HG03521 (cell line): ENCODE data around the gene FOXJ2.
"Not testable (repeated sequence)": the region's sequence is repeated elsewhere in the genome, so short reads cannot be mapped to it uniquely, and the experiment has no call there.

Experiments used
- ATAC-seq: cut with Tn5 transposase; IDR thresholded peaks from one replicate; pipeline ENCODE4 v1.9.1; 2021; ENCODE audit warnings: mild to moderate bottlenecking, moderate library complexity; ENCODE audit not compliant: unreplicated experiment

Gene FOXJ2

DNA sequence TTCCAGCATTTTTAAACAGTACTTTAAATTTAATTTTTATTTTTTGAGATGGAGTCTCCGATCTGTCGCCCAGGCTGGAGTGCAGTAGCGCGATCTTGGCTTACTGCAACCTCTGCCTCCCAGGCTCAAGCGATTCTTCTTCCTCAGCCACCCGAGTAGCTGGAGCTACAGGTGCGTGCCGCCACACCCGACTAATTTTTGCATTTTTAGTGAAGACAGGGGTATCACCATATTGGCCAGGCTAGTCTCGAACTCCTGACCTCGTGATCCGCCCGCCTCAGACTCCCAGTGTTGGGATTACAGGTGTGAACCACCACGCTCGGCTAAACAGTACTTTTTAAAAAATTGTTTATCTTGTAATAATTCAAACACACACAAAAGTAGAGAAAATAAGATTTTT is 4.2 kb upstream of the FOXJ2 start:
- ATAC-seq, result no peak

DNA sequence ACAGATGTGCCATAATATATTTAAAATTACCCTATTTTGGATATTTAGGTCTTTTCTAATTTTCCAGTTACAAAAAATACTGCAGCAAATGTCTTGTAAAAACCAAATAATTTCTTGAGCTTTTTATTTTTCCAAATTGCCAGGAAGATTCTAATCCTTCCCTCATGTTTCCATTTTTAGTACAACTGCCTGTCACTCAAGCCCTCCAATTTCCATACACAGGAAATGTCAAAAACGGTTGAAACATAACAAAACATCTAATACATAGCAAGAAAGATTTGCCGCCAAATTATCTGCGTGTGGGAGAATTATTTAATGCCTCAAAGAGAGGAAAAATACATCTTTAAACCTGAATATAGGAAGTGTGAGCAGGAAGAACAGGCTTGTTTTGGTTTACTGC is 2.3 kb upstream of the FOXJ2 start:
- ATAC-seq, result no peak

DNA sequence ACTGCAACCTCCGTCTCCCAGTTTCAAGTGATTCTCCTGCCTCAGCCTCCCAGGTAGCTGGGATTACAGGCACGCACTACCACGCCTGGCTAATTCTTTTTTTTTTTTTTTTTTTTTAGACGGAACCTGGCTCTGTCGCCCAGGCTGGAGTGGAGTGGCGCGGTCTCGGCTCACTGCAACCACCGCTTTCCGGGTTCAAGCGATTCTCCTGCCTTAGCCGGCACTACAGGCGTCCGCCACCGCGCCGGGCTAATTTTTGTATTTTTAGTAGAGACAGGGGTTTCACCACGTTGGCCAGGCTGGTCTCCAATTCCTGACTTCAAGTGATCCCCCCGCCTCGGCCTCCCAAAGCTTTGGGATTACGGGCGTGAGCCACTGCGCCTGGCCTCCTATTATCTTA is 1.5 kb upstream of the FOXJ2 start:
- not testable (repeated sequence) for ATAC-seq

DNA sequence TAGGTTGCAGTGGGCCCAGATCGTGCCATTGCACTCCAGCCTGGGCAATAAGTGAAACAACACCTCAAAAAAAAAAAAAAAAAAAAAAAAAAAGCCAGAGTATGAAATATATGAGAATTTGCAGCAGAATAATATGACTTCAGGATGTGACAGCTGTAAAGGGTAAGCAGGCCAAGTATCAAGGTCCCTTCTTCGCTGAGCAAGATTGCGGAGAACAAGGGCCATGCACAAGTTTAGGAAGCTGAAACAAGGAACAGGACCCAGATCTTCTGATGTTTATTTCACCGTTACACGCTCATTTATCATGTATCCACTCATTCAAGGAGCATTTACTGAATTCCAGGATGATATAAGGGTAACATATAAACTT is 659 bp upstream of the FOXJ2 start:
- no peak for ATAC-seq

DNA sequence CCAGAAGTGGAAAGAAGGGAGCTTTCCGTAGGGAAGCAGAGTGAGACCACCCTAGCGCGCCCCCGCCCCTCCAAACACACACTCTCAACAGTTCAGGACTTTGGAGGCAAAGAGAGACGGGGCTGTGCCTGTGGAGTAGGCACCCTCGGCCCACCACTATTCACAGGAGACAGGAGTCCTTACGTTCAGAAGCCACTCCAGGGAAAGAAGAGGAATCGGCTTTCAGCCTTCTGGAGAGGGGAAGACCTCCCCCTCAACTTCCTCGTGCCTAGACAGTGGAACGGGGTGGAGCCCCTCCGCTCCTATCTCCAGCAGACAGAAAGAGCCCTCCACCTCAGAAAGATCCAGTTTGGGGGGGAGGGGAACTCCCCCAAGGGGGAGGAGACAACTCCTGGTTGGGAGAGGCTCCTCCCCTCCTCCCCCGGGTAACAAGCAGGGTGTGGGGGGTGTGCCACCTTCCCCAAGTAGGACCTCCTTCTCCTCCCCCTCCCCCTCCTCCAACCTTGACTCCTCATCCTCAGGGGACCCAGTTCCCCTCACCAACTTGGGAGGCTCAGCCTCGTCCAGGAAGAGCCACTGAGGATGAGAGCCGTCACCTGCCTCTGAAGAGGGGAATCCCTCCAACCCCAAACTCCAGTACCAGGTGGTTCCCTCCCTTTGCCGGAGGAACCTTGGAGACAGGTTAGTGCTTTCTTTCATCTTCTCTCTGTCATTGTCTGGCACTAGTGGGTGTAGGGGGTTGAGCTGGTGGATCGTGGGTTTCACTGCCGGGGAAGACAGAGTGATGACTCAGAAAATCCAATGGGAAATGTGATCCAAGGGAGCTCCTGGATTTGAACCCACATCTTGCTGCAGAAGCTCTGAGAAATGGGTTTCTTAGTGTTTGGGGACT is 883 bp downstream of the FOXJ2 start:
- ATAC-seq, result peak; percentile 14

DNA sequence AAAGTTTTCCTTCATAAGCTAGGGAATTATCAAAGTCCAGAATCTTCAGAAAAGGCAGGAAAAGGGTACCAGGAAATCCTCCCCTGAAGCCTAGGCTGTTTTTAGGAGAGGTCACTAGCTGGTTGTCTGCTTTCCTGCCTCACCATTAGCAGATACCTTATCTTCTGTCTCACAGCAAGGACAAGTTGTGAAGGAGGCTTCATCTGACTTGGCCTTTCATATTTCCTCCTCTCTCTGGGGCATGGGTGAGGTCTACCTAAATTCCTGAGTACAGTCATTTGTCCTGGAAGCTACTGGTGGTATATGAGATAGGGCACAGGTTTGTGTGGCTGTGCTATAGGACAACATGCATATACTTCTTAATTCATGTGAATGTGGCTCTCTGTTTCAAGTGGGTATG is 2.3 kb downstream of the FOXJ2 start:
- no peak for ATAC-seq

DNA sequence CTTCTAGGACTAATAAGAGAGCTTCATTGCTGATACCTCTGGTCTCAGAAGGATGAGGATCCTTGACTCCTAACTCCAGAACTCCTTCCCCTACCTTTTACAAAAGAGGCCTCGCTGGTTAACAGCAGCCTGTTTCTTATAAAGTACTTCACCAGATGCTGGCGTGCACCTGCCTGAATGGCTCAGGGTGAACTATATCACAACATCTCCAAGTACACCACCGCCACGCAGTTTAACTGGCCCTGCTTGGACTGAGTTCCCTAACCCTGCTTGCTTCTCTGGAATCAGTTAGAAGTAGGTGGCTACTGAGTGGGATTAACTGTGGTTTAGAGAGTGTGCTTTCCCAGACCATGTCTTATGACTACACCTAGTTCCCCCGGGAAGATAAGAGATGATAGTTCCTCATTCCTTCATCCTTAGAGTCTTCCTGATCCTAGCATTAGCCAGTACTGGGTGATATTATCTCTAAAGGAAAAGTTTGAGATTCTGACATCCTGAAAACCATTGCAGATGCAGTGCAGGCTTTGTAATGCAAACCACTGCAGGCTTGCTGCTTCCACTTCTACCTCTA is 3.0 kb downstream of the FOXJ2 start:
- ATAC-seq, result no peak

DNA sequence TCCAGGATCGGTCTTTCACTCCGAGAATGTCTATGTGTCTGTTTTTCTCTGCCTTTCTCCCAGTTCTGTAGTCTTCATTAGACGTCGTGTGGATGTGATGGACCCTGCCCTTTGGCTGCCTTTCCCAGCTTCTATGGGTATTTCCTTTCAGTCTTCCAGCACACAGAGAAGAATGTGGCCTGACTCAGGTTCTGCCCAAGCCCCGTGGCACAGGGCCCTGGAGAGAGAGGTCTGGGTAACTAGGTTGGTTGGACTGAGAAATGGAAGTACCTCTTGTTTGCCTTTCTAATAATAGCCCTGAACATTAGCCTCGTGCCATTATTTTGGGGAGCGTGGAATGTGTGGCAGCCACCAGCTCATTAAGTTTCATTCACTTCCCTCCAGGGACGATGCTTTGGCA is 3.8 kb downstream of the FOXJ2 start:
- ATAC-seq, result no peak

DNA sequence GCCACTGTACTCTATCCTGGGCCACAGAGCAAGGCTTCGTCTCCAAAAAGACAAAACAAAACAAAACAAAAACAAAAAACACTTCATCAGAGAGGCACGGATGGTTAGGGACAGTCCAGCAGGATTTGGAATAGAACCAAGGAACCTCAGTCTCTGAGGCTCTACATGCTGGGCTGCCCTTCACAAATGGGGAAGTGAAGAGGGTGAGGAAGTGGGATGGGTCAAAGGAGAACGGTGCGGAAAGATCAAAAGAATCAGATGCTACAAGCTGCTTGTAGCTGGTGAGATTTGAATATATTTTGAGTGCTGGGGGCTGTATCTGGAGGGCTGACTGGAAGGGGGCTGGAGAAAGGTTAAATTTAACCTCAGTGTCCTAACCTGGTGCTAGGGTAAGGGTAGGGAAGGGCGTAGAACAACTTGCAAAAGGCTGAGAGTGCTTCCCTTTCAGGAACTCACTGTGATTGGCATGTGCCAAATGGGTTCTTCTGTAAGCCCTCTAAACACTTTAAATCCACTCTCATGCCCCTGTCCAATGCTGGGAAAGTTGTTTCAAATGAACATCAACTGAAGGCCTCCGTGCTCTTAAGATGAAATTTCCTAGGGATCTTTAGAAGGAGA is 4.6 kb downstream of the FOXJ2 start:
- ATAC-seq, result no peak

DNA sequence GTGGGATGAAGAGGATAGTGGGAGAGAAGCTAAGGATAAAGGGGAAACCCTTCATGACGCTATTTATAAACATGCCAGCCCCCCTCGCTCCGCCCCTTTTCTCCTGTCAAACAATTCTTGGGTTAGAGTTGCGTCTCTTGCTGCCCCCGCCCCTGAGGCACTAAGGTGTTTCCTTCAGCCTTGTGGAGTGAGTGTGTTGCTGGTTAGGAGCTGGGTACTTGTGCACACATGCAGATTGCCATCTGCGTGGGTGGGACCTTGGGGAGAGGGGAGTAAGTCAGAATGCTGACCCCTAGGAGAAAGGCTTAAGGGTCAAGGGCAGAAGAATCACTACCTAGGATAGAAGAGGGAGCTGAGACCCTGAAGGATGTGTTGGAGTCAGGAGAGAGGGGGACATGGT is 5.4 kb downstream of the FOXJ2 start:
- ATAC-seq, result no peak

DNA sequence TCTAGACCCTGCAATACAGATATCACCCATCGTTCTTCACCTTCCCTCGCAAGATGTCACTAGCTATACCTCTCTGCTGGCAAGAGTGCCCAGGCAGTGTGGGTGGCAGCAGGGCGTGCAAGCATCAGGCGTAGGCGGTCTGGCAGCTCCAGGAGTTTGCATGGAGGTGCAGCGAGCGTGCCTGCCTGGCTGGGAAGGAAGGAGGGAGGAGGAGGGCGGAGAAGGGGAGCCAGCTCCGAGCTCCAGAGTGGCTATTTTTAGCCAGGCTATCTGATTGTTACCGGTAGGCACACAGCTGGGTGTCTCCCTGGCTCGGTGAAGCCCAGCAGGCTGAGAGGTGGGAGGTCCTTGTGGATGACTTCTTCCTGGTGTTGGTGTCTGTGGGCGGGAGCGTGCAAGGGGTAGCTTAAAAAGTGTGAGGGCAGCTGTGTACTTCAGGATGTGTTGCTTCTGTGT is 6.2 kb downstream of the FOXJ2 start:
- ATAC-seq, result no peak

DNA sequence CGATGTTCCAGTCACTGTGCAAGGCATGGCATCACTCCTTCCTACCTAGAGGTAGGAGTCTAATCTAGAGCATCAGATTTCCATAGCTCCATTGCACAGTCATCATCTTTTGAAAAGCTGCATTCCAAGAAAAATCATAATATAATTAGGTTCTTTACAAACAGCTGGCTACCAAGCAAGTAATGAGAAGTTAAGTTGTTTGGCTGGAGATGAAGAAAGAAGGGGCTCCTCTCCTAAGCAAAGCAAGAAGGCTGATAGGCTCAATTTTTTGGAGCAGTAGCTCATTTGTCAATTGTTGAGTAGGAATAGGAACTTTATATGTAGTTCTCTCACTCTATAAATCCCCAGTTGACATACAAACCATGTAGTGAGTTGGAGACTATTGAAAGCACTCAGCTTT is 8.3 kb downstream of the FOXJ2 start:
- ATAC-seq, result no peak

DNA sequence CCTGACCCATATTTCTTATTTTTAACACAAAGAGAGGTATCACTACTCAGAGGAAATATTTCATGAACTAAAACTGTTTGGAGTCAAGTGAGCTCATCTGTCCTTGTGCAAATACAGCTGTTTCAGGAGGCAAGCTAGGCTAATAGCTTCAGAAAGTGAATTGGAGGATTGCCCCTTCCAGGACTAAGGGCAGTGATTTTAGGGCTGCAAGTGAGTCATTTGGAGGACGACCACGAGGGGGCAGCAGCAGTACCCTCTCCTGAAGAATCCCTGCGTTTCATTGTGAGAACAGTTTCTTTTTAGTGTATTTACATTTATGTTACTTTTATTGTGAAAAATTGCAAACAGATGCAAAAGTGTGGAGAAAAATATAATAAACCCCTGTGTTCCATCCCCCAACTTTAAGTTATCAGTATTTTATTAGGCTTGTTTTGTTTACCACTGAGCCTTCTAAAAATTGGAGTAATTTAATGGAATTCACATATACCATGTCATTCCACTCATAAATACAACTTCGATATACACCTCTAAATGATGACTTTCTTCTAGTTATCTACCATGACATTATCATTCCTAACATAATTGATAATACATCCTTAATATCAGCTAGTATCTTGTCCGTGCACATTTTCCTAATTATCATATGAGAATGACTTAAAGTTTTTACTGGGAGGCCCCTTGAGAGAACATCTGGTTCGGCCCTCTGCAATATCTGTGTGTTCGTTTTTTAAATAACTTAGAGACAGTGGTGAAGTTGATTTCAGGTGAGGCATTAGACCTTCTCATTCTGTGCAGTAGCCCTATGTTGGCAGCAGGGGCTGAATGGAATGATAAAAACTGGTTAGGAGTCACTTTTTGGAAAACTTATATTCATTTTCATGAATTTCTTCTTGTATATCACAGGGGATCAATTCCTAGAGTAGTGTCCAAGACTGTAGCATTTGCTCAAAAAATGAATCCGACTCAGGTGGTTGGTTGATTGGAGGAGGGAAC is 13.7 kb downstream of the FOXJ2 start:
- no peak for ATAC-seq

DNA sequence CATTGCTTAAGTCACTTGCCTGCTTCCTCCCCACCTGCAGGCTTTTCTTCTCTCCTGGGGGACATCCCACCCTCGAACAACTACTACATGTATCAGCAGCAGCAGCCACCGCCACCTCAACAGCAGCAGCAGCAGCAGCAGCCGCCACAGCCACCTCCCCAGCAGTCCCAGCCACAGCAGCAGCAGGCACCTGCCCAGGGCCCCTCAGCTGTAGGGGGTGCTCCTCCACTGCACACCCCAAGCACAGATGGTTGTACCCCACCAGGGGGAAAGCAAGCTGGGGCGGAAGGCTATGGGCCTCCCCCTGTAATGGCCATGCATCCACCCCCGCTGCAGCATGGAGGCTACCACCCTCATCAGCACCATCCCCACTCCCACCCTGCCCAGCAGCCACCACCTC is 15.3 kb downstream of the FOXJ2 start:
- ATAC-seq, result no peak

DNA sequence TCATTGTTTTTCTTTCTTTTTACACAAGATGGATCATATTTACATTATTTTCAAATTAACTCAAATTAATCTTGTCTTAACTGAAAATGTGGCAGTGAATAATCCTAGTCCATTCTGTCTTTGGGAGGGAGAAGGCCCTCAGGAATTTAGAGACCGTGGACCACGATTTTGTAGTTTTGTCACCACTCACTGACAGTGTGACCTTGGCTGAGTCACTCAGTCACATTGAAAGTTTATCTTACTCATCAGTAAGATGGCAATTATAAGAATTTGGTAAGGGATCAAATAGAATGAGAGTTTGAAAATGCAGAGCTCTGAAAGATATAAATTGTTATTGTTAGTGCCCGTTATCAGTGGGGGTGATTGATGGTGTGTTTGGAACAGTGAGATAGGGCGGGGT is 16.4 kb downstream of the FOXJ2 start:
- ATAC-seq, result no peak

DNA sequence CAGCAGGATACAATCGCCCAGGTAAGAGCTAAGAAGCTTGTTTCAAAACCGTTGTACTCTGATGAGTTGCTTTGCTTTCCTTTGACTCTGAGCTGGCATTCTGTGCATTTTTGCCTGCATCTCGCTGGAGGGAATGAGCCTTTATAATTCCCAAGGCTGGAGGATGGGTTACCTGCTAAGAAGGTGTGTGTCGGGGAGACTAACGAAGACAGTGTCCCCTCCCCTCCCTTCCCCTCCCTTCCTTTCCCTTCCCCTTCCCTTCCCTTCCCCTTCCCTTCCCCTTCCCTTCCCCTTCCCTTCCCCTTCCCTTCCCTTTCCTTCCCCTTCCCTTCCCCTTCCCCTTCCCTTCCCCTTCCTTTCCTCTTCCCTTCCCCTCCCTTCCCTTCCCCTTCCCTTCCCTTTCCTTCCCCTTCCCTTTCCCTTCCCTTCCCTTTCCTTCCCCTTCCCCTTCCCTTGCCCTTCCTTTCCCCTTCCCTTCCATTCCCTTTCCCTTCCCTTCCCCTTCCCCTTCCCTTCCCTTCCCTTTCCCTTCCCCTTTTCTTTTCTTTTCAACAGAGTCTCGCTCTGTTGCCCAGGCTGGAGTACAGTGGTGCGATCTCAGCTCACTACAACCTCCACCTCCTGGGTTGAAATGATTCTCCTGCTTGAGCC is 18.2 kb downstream of the FOXJ2 start:
- no peak for ATAC-seq

DNA sequence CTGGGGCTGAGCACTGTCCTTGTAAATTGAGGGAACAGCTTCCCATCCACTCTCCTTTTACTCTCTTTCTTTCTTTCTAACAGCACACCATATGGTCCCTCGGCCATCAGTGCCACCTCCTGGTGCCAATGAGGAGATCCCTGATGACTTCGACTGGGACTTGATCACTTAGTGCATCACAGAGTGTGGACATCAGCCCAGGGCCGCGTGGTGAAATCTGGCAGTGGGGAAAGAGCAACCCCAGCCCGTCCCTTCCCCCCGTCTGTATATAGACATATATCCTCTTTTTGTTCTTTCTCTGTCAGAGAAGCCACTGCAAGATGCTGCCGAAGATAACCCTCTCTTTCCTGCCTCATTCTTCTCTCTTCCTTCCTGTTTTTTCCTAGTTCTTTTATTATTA is 20.2 kb downstream of the FOXJ2 start:
- no peak for ATAC-seq

DNA sequence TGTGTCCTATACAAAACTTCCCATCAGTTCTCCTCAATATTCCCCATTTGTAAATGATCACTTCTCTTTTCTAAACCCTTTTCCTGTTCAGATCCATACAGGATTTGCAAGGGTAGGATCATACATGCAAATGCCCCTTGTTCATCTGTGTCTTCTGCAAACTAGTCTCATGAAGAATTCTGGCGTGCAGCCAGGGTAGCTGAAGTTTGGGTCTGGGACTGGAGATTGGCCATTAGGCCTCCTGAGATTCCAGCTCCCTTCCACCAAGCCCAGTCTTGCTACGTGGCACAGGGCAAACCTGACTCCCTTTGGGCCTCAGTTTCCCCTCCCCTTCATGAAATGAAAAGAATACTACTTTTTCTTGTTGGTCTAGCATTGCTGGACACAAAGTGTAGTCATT is 22.3 kb downstream of the FOXJ2 start:
- no peak for ATAC-seq

DNA sequence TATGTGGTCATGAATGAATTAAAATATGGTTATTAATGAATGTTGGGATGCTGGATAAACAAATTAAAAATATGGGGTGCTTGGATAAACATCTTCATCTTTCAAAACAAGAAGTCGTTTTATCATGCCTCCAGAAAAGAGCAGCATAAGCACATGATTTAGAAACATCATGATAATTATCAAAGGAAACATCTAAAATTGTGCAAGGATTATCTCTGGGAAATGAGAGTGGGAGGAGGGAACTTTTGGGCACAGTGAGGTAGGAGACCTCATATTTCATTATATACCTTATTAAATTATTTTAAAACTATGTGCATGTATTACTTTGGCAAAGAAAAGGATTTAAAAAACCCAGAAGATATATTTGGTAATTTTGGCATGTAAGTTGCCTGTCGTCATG is 24.8 kb downstream of the FOXJ2 start:
- ATAC-seq, result no peak

DNA sequence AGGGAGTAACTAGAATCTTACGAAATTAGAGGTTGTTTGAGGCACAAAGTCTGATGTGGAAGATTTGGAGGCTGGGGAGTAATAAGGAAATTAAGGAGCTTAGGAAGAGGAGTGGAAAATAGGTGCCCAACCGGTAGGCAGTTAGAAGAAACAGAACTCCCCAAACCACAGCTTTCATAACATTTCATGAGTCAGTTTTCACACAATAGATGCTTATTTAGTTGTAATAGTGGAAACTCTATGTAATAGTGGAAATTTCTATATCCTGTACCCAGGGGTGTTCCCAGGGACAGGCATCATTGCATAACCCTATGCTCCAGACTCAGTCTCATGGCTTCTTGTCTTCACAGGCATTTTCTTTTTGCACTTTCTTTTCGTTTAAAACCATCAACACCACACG is 25.3 kb downstream of the FOXJ2 start:
- no peak for ATAC-seq

DNA sequence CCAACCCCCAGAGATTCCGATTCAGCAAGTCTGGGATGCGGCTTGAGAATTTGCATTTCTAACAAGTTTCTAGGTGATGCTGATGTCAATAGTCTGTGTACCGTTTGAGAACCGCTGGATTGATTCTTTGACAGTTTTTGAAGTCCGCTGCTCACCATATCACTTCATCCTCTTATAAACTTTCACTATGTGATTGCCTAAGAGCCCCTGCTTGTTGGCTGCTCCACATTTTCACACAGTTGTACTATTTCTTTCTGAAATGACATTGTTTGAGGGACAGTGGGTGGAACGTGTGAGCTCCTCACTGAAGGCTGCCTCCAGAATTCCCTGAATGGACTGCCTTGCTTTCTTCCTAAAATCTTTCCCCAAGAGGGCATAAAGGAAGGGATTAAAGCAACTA is 26.0 kb downstream of the FOXJ2 start:
- ATAC-seq, result no peak
